ENCODE data around the gene EREG. TPM values are rescaled to one million over a fixed set of nuclear protein-coding genes. Genes with fewer than 3 reads are reported as not detected.

EREG gene
- total RNA-seq, 2 donors from 2014 or later: 0.11 TPM; not detected in 1

GRCh38 chr4:74376888-74377483 lies 12.0 kb downstream of the EREG start:
- no peaks in the 10 kb centered on the region for H3K9me3 Mint-ChIP-seq
- peak; percentile 80 for TF ChIP-seq CTCF (conservative IDR thresholded peaks at IDR 0.05)
- no peak overlapping the region for H3K4me3 Mint-ChIP-seq
- no peak overlapping the region for H3K9ac ChIP-seq (ENCODE audit: extremely low read depth, low read length, poor library complexity, severe bottlenecking)
- H3K4me3 ChIP-seq (ENCODE audit: low read length): no peak overlapping the region
- no peak for DNase-seq
- H3K27me3 ChIP-seq (ENCODE audit: control insufficient read depth, insufficient read depth, low read length, poor library complexity, severe bottlenecking): no peaks in the 10 kb centered on the region
- H3K27ac Mint-ChIP-seq: no peak overlapping the region
- WGBS, 2 experiments (ENCODE audit: insufficient coverage in 1 of 2, insufficient read length in 1 of 2): 62% methylated on average over 4 of the region's 4 CpGs; no CpG with 5 or more reads in 1 of the 2 experiments
- no peaks in the 10 kb centered on the region for H3K36me3 Mint-ChIP-seq (ENCODE audit: low read depth)
- no peaks in the 10 kb centered on the region for H3K4me1 ChIP-seq (ENCODE audit: control insufficient read depth, insufficient read depth, low read length)
- H3K36me3 ChIP-seq (ENCODE audit: control insufficient read depth, insufficient read depth, low read length): no peaks in the 10 kb centered on the region
- H3K27ac ChIP-seq (ENCODE audit: low read depth, low read length): no peak overlapping the region
- H3K27me3 Mint-ChIP-seq (ENCODE audit: insufficient read depth): peaks cover 2% of the 10 kb centered on the region
- H3K9me3 ChIP-seq (ENCODE audit: control insufficient read depth, low read length): no peaks in the 10 kb centered on the region
- no peaks in the 10 kb centered on the region for H3K4me1 Mint-ChIP-seq

DNA sequence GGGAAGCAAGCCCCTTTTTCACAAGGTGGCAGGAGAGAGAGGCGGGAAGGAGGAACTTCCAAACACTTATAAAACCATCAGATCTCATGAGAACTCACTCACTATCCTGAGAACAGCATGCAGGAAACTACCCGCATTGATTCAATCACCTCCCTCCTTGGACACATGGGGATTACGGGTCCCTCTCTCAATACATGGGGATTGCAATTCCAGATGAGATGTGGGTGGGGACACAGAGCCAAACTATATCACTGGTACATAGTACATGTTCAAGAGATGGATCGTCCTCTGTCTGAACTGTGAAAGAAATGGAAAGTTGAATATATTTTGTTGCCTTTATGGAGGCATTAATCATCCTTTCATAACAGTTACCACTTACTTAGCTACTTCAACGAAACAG lies 12.8 kb downstream of the EREG start:
- Mint-ChIP-seq H3K27ac (no peak overlapping the region), H3K9me3 (no peaks in the 10 kb centered on the region), H3K27me3 (ENCODE audit: insufficient read depth) (peaks cover 2% of the 10 kb centered on the region), H3K4me1 (no peaks in the 10 kb centered on the region), H3K36me3 (ENCODE audit: low read depth) (no peaks in the 10 kb centered on the region), H3K4me3 (no peak overlapping the region)
- Histone ChIP-seq H3K36me3 (ENCODE audit: control insufficient read depth, insufficient read depth, low read length) (no peaks in the 10 kb centered on the region), H3K27ac (ENCODE audit: low read depth, low read length) (no peak overlapping the region), H3K4me3 (ENCODE audit: low read length) (no peak overlapping the region), H3K27me3 (ENCODE audit: control insufficient read depth, insufficient read depth, low read length, poor library complexity, severe bottlenecking) (no peaks in the 10 kb centered on the region), H3K9me3 (ENCODE audit: control insufficient read depth, low read length) (no peaks in the 10 kb centered on the region), H3K9ac (ENCODE audit: extremely low read depth, low read length, poor library complexity, severe bottlenecking) (no peak overlapping the region), H3K4me1 (ENCODE audit: control insufficient read depth, insufficient read depth, low read length) (no peaks in the 10 kb centered on the region)
- 92 to 95% methylated on average over 3 to 4 of the region's 5 CpGs for WGBS, 2 experiments (ENCODE audit: insufficient coverage in 1 of 2, insufficient read length in 1 of 2)
- TF ChIP-seq CTCF (conservative IDR thresholded peaks at IDR 0.05): no peak
- no peak for DNase-seq

DNA sequence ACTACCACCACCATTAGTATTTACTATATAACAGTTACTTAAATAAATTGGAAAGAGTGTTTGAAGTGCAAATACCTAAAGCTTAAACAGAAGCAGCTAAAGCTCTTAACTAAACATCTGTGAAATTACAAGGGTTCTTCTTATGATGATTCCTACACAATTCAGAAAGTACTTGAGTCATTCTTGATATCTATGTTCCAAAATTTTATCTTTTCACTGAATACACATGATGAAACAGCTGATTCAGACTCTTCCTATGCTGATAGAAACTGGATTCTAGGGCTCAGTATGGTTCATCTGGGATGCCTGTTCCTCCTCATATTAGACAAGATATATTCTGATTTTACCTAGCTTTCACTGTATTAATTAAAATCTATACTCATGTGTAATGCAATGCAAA lies 13.6 kb downstream of the EREG start:
- no peak overlapping the region for H3K27ac ChIP-seq (ENCODE audit: low read depth, low read length)
- H3K4me3 Mint-ChIP-seq: no peak overlapping the region
- H3K4me3 ChIP-seq (ENCODE audit: low read length): no peak overlapping the region
- H3K36me3 ChIP-seq (ENCODE audit: control insufficient read depth, insufficient read depth, low read length): no peaks in the 10 kb centered on the region
- H3K27me3 Mint-ChIP-seq (ENCODE audit: insufficient read depth): peaks cover 2% of the 10 kb centered on the region
- H3K27me3 ChIP-seq (ENCODE audit: control insufficient read depth, insufficient read depth, low read length, poor library complexity, severe bottlenecking): no peaks in the 10 kb centered on the region
- no peaks in the 10 kb centered on the region for H3K9me3 Mint-ChIP-seq
- no peak for TF ChIP-seq CTCF (conservative IDR thresholded peaks at IDR 0.05)
- no peaks in the 10 kb centered on the region for H3K9me3 ChIP-seq (ENCODE audit: control insufficient read depth, low read length)
- H3K36me3 Mint-ChIP-seq (ENCODE audit: low read depth): no peaks in the 10 kb centered on the region
- H3K9ac ChIP-seq (ENCODE audit: extremely low read depth, low read length, poor library complexity, severe bottlenecking): no peak overlapping the region
- no peaks in the 10 kb centered on the region for H3K4me1 Mint-ChIP-seq
- no peaks in the 10 kb centered on the region for H3K4me1 ChIP-seq (ENCODE audit: control insufficient read depth, insufficient read depth, low read length)
- H3K27ac Mint-ChIP-seq: no peak overlapping the region
- no peak for DNase-seq

Measured in endodermal cell (in vitro differentiated cells).